Upper lobe of left lung (tissue), 6 donors: ENCODE results near the gene DPH6. TPM values are rescaled to one million over a fixed set of nuclear protein-coding genes. Genes with fewer than 3 reads are reported as not detected.

Source experiments
- ATAC-seq, 2 donors: fragments of 200-7000 bp; cut with Tn5 transposase; one replicate each; pipeline ENCODE4 v1.9.1; 2022; ENCODE audit warnings: mild to moderate bottlenecking in 2 of 2, moderate library complexity in 2 of 2; ENCODE audit not compliant: low FRiP score in 2 of 2
- DNase-seq, 2 donors: peaks; one replicate each; pipeline ENCODE4 v3.0.0-alpha.2; 2019 to 2020
- H3K27ac ChIP-seq, 4 donors: fragments of 200-600 bp; sonication (generic); one replicate each; pipeline ENCODE4 v1.5.1; 2016 to 2019
- H3K27me3 ChIP-seq, 4 donors: fragments of 200-600 bp; sonication (generic); one replicate each; pipeline ENCODE4 v1.5.1; 2017 to 2019
- H3K36me3 ChIP-seq, 4 donors: fragments of 200-600 bp; sonication (generic); one replicate each; pipeline ENCODE4 v1.5.1; 2016 to 2019
- H3K4me1 ChIP-seq, 4 donors: fragments of 200-600 bp; sonication (generic); one replicate each; pipeline ENCODE4 v1.5.1; 2018 to 2019
- H3K4me3 ChIP-seq, 4 donors: fragments of 200-600 bp; sonication (generic); one replicate each; pipeline ENCODE4 v1.5.1; 2017 to 2019; ENCODE audit warnings: mild to moderate bottlenecking in 2 of 4, moderate library complexity in 1 of 4
- H3K9me3 ChIP-seq, 4 donors: fragments of 200-600 bp; sonication (generic); one replicate each; pipeline ENCODE4 v1.5.1; 2018 to 2019
- CTCF ChIP-seq, 6 experiments: fragments of 450-650 bp in 4 of 6; fragments of 200-600 bp in 2 of 6; sonication (generic) in 2 of 6; IDR thresholded peaks; one replicate each; pipeline ENCODE4 v1.5.1; 2016 to 2019; ENCODE audit warnings: antibody characterized with exemption in 6 of 6
- EP300 ChIP-seq, 4 donors: sonication (generic); formaldehyde crosslinking; IDR thresholded peaks; one replicate each; pipeline ENCODE4 v1.5.1; 2017; ENCODE audit warnings: antibody characterized with exemption in 4 of 4, control low read depth in 2 of 4
- POLR2A ChIP-seq, 4 donors: fragments of 450-650 bp; IDR thresholded peaks; one replicate each; pipeline ENCODE4 v1.5.1; 2016 to 2017; ENCODE audit warnings: antibody characterized with exemption in 4 of 4, mild to moderate bottlenecking in 2 of 4
- POLR2AphosphoS5 ChIP-seq, 2 donors: sonication (generic); formaldehyde crosslinking; IDR thresholded peaks; one replicate each; pipeline ENCODE4 v1.5.1; 2017; ENCODE audit warnings: antibody characterized with exemption in 2 of 2
- whole genome bisulfite sequencing, 2 donors: methylation state at CpG; one replicate each; pipeline ENCODE4 v1.1.5; 2017 to 2018; 5-methylcytosine and 5-hydroxymethylcytosine counted together
- total RNA-seq, 6 donors: library from RNA; depleted of rRNA in 4 of 6; stranded (reverse); fragments of >200 nt in 4 of 6; gene quantifications; one replicate each; pipeline versions ENCODE4 v1.1.0 to v1.2.1, GENCODE V29; 2016 to 2021
- donor health status: DM: no; HTN: no; CAD: no; lungs with moderate emphysema.
- donor health status: DM: no; HTN: yes; CAD: no; lungs with severe emphysema.

The DPH6 gene
- total RNA-seq, 6 donors from 2014 or later: 6.3 to 48.2 (median 14.6) TPM

DNA sequence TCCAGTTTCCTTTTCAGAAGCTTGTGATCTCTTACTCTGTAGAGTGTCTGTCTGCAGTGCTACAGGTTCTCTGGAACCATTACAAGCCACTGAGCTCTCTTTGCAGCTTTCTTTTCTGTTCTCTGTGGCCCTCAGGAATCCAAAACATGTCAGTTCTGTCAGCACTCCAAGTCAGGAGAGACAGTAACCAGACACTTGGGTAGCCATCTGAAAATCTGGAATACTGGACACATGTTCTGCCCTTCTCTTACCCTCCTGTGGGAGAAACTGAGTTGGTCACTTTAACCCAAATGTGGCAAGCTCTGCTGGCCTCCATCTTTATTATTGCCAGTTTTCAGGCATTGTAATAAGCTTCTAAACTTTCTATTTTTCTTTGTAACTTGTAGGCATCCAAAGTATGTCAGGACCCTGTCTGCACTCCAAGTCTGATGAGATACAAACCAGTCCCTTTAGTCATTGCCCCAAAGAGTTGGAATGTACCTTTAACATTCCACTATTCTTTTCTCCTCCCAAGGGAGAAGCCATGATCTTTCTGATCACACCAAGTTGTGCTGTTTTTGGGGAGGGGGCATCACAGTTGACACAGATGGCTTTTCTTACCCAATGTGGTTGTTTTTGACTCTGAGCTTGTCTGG, 183.7 kb downstream of the DPH6 start:
- H3K9me3 ChIP-seq: peaks cover 0 to 19% (median 3%) of the 10 kb centered on the region in 4 donors
- no peaks in the 10 kb centered on the region for H3K36me3 ChIP-seq
- no peaks in the 10 kb centered on the region for H3K4me1 ChIP-seq
- H3K4me3 ChIP-seq: no peak overlapping the region
- DNase-seq (no peak), ATAC-seq (no peak)
- no peak overlapping the region for H3K27ac ChIP-seq
- H3K27me3 ChIP-seq: no peaks in the 10 kb centered on the region
- TF ChIP-seq CTCF (IDR thresholded peaks at IDR 0.05) (no peak), EP300 (IDR thresholded peaks at IDR 0.05) (no peak), POLR2A (IDR thresholded peaks at IDR 0.05) (no peak), POLR2AphosphoS5 (IDR thresholded peaks at IDR 0.05) (no peak)

DNA sequence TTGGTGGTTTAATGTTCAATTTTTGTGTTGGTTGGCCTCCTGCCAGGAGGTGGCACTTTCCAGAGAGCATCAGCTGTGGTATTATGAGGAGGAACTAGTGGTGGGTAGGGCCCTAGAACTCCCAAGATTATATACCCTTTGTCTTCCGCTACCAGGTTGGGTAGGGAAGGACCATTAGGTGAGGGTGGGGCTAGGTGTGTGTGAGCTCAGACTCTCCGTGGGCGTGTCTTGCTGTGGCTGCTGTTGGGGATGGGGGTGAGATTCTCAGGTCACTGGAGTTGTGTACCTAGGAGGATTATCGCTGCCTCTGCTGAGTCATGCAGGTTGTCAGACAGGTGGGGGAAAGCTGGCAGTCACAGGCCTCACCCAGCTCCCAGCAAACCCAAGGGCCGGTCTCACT, 187.1 kb downstream of the DPH6 start:
- no peak for ATAC-seq
- Histone ChIP-seq H3K4me3 (no peak overlapping the region), H3K36me3 (no peaks in the 10 kb centered on the region), H3K27ac (no peak overlapping the region), H3K4me1 (no peaks in the 10 kb centered on the region), H3K27me3 (no peaks in the 10 kb centered on the region), H3K9me3 (peaks cover 0 to 27% (median 8%) of the 10 kb centered on the region in 4 donors)
- TF ChIP-seq CTCF (IDR thresholded peaks at IDR 0.05) (no peak), EP300 (IDR thresholded peaks at IDR 0.05) (no peak), POLR2AphosphoS5 (IDR thresholded peaks at IDR 0.05) (no peak), POLR2A (IDR thresholded peaks at IDR 0.05) (no peak)
- WGBS, 2 donors: 83 to 98% methylated on average over 5 of the region's 5 CpGs
- DNase-seq: no peak

- Histone ChIP-seq H3K4me3 (no peak overlapping the region), H3K27ac (no peak overlapping the region), H3K4me1 (no peaks in the 10 kb centered on the region), H3K9me3 (peaks cover 0 to under 1% (median 0%) of the 10 kb centered on the region in 4 donors), H3K27me3 (no peaks in the 10 kb centered on the region), H3K36me3 (no peaks in the 10 kb centered on the region)
- no peak for TF ChIP-seq CTCF (IDR thresholded peaks at IDR 0.05)
- TF ChIP-seq EP300 (IDR thresholded peaks at IDR 0.05): no peak
- no peak for TF ChIP-seq POLR2AphosphoS5 (IDR thresholded peaks at IDR 0.05)
- no peak for TF ChIP-seq POLR2A (IDR thresholded peaks at IDR 0.05)
- ATAC-seq: no peak
- no peak for DNase-seq
These were observed 194.9 kb downstream of the DPH6 start for GRCh38 chr15:35351059-35351458.

- TF ChIP-seq POLR2A (IDR thresholded peaks at IDR 0.05) (no peak), POLR2AphosphoS5 (IDR thresholded peaks at IDR 0.05) (no peak)
- no peaks in the 10 kb centered on the region for H3K27me3 ChIP-seq
- DNase-seq (no peak), ATAC-seq (no peak)
- no peaks in the 10 kb centered on the region for H3K4me1 ChIP-seq
- 78 to 99% methylated on average over 3 of the region's 3 CpGs for WGBS, 2 donors
- H3K9me3 ChIP-seq: no peaks in the 10 kb centered on the region
- H3K4me3 ChIP-seq: no peak overlapping the region
- no peak overlapping the region for H3K27ac ChIP-seq
- no peaks in the 10 kb centered on the region for H3K36me3 ChIP-seq
These were observed 196.0 kb downstream of the DPH6 start for GRCh38 chr15:35349916-35350315.

- no peak overlapping the region for H3K27ac ChIP-seq
- TF ChIP-seq POLR2AphosphoS5 (IDR thresholded peaks at IDR 0.05): no peak
- TF ChIP-seq EP300 (IDR thresholded peaks at IDR 0.05): no peak
- TF ChIP-seq CTCF (IDR thresholded peaks at IDR 0.05): no peak
- DNase-seq: no peak
- ATAC-seq: no peak
- H3K4me3 ChIP-seq: no peak overlapping the region
- no peaks in the 10 kb centered on the region for H3K27me3 ChIP-seq
- no peaks in the 10 kb centered on the region for H3K36me3 ChIP-seq
- no peaks in the 10 kb centered on the region for H3K9me3 ChIP-seq
- WGBS, 2 donors: 81 to 85% methylated on average over 3 of the region's 3 CpGs
- H3K4me1 ChIP-seq: no peaks in the 10 kb centered on the region
These were observed 215.0 kb downstream of the DPH6 start for GRCh38 chr15:35330916-35331315.
